ENCODE measurements around the gene RAB7A.

RAB7A gene

DNA sequence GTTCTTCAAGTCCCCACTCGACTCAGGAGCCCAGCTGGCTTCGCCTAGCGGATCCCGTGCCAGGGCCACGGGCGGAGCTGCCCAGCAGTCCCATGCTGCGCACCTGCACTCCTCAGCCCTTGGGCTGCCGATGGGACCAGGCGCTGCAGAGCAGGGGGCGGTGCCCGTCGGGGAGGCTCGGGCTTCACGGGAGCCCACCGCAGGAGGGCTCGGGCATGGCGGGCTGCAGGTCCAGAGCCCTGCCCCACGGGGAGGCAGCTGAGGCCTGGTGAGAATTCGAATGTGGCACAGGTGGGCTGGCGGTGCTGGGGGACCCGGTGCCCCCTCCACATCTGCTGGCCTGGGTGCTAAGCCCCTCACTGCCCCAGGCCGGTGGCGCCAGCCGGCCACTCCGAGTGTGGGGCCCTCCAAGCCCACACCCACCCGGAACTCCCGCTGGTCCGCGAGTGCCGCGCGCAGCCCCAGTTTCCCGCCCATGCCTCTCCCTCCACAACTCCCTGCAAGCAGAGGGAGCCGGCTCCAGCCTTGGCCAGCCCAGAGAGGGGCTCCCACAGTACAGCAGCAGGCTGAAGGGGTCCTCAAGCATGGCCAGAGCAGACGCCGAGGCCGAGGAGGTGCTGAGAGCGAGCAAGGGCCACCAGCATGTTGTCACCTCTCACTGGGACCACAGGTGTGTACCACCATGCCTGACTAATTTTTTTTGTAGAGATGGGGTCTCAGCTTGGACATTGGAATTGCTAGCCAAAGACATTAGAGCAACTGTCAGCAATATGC lies 17.0 kb downstream of the RAB7A start:
- TF ChIP-seq FOXM1 (IDR thresholded peaks at IDR 0.05; ENCODE audit: borderline replicate concordance, low read depth) = no peak
- TF ChIP-seq, protein P1, sequence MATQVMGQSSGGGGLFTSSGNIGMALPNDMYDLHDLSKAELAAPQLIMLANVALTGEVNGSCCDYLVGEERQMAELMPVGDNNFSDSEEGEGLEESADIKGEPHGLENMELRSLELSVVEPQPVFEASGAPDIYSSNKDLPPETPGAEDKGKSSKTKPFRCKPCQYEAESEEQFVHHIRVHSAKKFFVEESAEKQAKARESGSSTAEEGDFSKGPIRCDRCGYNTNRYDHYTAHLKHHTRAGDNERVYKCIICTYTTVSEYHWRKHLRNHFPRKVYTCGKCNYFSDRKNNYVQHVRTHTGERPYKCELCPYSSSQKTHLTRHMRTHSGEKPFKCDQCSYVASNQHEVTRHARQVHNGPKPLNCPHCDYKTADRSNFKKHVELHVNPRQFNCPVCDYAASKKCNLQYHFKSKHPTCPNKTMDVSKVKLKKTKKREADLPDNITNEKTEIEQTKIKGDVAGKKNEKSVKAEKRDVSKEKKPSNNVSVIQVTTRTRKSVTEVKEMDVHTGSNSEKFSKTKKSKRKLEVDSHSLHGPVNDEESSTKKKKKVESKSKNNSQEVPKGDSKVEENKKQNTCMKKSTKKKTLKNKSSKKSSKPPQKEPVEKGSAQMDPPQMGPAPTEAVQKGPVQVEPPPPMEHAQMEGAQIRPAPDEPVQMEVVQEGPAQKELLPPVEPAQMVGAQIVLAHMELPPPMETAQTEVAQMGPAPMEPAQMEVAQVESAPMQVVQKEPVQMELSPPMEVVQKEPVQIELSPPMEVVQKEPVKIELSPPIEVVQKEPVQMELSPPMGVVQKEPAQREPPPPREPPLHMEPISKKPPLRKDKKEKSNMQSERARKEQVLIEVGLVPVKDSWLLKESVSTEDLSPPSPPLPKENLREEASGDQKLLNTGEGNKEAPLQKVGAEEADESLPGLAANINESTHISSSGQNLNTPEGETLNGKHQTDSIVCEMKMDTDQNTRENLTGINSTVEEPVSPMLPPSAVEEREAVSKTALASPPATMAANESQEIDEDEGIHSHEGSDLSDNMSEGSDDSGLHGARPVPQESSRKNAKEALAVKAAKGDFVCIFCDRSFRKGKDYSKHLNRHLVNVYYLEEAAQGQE (IDR thresholded peaks at IDR 0.05; ENCODE audit: low read depth) = no peak
- no peak for TF ChIP-seq CEBPB (IDR thresholded peaks at IDR 0.05)

DNA sequence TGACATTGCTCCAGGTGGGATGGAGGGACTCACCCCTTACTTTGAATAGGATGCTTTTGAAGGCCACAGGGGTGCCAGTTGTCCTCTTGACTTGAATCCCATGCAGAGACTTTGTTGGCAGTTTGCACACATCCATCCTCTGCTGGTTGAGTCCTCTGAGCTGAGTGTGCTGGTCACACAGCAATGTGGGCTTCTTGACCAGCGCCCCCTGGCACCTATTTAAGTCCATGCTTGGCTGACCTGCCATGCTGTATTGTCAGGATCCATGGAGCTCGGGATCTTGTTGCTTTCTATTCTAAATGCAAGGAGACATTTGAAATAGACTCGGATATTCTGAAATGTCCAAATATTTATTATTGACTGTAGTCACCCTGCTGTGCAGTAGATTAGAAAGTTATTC lies 19.8 kb downstream of the RAB7A start:
- TF ChIP-seq YY1 (IDR thresholded peaks at IDR 0.05; ENCODE audit: low read depth) (no peak), RAD21 (IDR thresholded peaks at IDR 0.05; ENCODE audit: low read depth) (no peak), ZBTB7A (IDR thresholded peaks at IDR 0.05; ENCODE audit: low read depth) (no peak), EP300 (IDR thresholded peaks at IDR 0.05; ENCODE audit: borderline replicate concordance) (no peak), CREB1 (IDR thresholded peaks at IDR 0.05; ENCODE audit: low read depth) (no peak), TCF12 (IDR thresholded peaks at IDR 0.05; ENCODE audit: low read depth) (no peak), TAF1 (IDR thresholded peaks at IDR 0.05; ENCODE audit: low read depth) (no peak), EGR1 (IDR thresholded peaks at IDR 0.05) (no peak), CEBPB (IDR thresholded peaks at IDR 0.05) (no peak), NFIC (IDR thresholded peaks at IDR 0.05) (no peak), FOXM1 (IDR thresholded peaks at IDR 0.05; ENCODE audit: borderline replicate concordance, low read depth) (no peak), TEAD4 (IDR thresholded peaks at IDR 0.05) (no peak)
- TF ChIP-seq, protein P1 (IDR thresholded peaks at IDR 0.05; ENCODE audit: low read depth) = no peak
- TF ChIP-seq, protein P2, sequence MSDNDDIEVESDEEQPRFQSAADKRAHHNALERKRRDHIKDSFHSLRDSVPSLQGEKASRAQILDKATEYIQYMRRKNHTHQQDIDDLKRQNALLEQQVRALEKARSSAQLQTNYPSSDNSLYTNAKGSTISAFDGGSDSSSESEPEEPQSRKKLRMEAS (IDR thresholded peaks at IDR 0.05) = no peak
- TF ChIP-seq, protein P3, sequence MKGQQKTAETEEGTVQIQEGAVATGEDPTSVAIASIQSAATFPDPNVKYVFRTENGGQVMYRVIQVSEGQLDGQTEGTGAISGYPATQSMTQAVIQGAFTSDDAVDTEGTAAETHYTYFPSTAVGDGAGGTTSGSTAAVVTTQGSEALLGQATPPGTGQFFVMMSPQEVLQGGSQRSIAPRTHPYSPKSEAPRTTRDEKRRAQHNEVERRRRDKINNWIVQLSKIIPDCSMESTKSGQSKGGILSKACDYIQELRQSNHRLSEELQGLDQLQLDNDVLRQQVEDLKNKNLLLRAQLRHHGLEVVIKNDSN (IDR thresholded peaks at IDR 0.05) = no peak

DNA sequence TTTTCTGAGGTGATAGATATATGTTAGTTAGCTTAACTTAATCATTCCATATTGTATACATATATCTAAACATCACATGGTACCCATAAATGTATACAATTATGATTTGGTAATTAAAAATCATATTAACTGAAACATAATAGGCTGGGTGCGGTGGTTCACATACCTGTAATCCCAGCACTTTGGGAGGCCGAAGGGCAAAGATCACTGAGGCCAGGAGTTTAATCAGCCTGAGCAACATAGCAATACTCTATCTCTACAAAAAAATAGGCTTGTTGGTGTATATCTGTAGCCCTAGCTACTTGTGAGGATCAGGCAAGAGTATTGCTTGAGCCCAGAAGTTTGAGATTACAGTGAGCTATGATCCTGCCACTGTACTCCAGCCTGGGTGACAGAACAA lies 20.9 kb downstream of the RAB7A start:
- TF ChIP-seq YY1 (IDR thresholded peaks at IDR 0.05; ENCODE audit: low read depth) = no peak
- no peak for TF ChIP-seq ZBTB7A (IDR thresholded peaks at IDR 0.05; ENCODE audit: low read depth)
- no peak for TF ChIP-seq EGR1 (IDR thresholded peaks at IDR 0.05)
- no peak for TF ChIP-seq CREB1 (IDR thresholded peaks at IDR 0.05; ENCODE audit: low read depth)
- no peak for TF ChIP-seq EP300 (IDR thresholded peaks at IDR 0.05; ENCODE audit: borderline replicate concordance)
- TF ChIP-seq, protein P1 (IDR thresholded peaks at IDR 0.05; ENCODE audit: low read depth) = no peak
- no peak for TF ChIP-seq TCF12 (IDR thresholded peaks at IDR 0.05; ENCODE audit: low read depth)
- TF ChIP-seq TEAD4 (IDR thresholded peaks at IDR 0.05) = no peak
- no peak for TF ChIP-seq NFIC (IDR thresholded peaks at IDR 0.05)
- TF ChIP-seq, protein P2 (IDR thresholded peaks at IDR 0.05) = no peak
- TF ChIP-seq RAD21 (IDR thresholded peaks at IDR 0.05; ENCODE audit: low read depth) = no peak
- TF ChIP-seq CEBPB (IDR thresholded peaks at IDR 0.05) = no peak
- TF ChIP-seq, protein P3 (IDR thresholded peaks at IDR 0.05) = no peak
- TF ChIP-seq FOXM1 (IDR thresholded peaks at IDR 0.05; ENCODE audit: borderline replicate concordance, low read depth) = no peak
- TF ChIP-seq TAF1 (IDR thresholded peaks at IDR 0.05; ENCODE audit: low read depth) = no peak

DNA sequence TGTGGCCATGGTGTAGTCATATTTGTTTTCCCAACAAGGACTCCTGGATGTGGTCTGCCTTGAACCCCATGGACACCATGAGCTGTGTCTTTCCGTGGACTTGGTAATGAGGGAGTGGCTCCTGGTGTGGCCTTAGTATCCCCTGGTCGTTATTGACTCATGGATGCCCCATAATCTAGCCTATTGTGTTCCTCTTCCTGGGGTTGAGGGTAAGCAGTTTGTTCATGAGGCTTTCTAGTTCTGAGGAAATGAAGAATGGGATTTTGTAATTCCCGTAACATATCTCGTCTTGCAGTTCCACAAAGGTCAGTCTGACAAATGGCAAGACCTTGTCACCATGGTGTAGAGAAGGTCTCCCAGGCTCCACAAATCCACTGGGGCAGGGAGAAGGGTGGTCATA lies 22.6 kb downstream of the RAB7A start:
- TF ChIP-seq CREB1 (IDR thresholded peaks at IDR 0.05; ENCODE audit: low read depth) (no peak), TCF12 (IDR thresholded peaks at IDR 0.05; ENCODE audit: low read depth) (no peak), YY1 (IDR thresholded peaks at IDR 0.05; ENCODE audit: low read depth) (no peak), ZBTB7A (IDR thresholded peaks at IDR 0.05; ENCODE audit: low read depth) (no peak), TAF1 (IDR thresholded peaks at IDR 0.05; ENCODE audit: low read depth) (no peak), EGR1 (IDR thresholded peaks at IDR 0.05) (no peak), NFIC (IDR thresholded peaks at IDR 0.05) (no peak), RAD21 (IDR thresholded peaks at IDR 0.05; ENCODE audit: low read depth) (no peak), TEAD4 (IDR thresholded peaks at IDR 0.05) (no peak), EP300 (IDR thresholded peaks at IDR 0.05; ENCODE audit: borderline replicate concordance) (no peak), FOXM1 (IDR thresholded peaks at IDR 0.05; ENCODE audit: borderline replicate concordance, low read depth) (no peak)
- TF ChIP-seq, protein P1 (IDR thresholded peaks at IDR 0.05; ENCODE audit: low read depth) = no peak
- TF ChIP-seq, protein P2 (IDR thresholded peaks at IDR 0.05) = no peak
- TF ChIP-seq, protein P3 (IDR thresholded peaks at IDR 0.05) = no peak
